ENCODE results near the gene NRAP. TPM values are rescaled to one million over a fixed set of nuclear protein-coding genes. Genes with fewer than 3 reads are reported as not detected.
A peak's percentile ranks its signal among the peaks of the same experiment; 100 is the strongest.

The NRAP gene
- total and polyA plus RNA-seq, 2 experiments from 2014 or later, result not detected

GRCh38 chr10:113552014-113552413 is 111.8 kb downstream of the NRAP start:
- H2AFZ ChIP-seq, result no peak overlapping the region
- no peak overlapping the region for H3K27ac ChIP-seq
- no peak overlapping the region for H3K4me2 ChIP-seq (ENCODE audit: unreplicated experiment)
- H3K9ac ChIP-seq, result no peak overlapping the region
- in situ Hi-C loops (cut with MboI), result no loop called here
- no peaks in the 10 kb centered on the region for H3K9me2 ChIP-seq (ENCODE audit: insufficient read depth)
- no peak overlapping the region for H3K4me3 ChIP-seq
- no peaks in the 10 kb centered on the region for H3K79me2 ChIP-seq (ENCODE audit: insufficient read depth)
- H3K36me3 ChIP-seq (ENCODE audit: low read depth), result no peaks in the 10 kb centered on the region
- H3F3A ChIP-seq (ENCODE audit: insufficient read depth), result no peaks in the 10 kb centered on the region; the same call in 1 of the 2 replicates
- H4K20me1 ChIP-seq (ENCODE audit: insufficient read depth), result no peaks in the 10 kb centered on the region
- TF ChIP-seq EZH2 (IDR thresholded peaks at IDR 0.05; ENCODE audit: insufficient read depth, poor library complexity, severe bottlenecking) (no peak), EZH2phosphoT487 (IDR thresholded peaks at IDR 0.05; ENCODE audit: insufficient read depth, low read depth) (no peak)
- WGBS, 2 experiments (ENCODE audit: low coverage in 1 of 2, low lambda C conversion rate in 2 of 2, missing lambda C conversion rate in 2 of 2), result 82 to 95% methylated on average over 3 of the region's 3 CpGs
- H3K4me1 ChIP-seq (ENCODE audit: insufficient read depth), result no peaks in the 10 kb centered on the region
- DNase-seq, result no peak
- H3K27me3 ChIP-seq (replicated peaks; ENCODE audit: insufficient read depth), result 0 out of 2 replicates have a peak, but pooled peaks cover 8% of the 10 kb centered on the region
- no peaks in the 10 kb centered on the region for H3K9me3 ChIP-seq (ENCODE audit: low read depth)

GRCh38 chr10:113550365-113550764 is 113.5 kb downstream of the NRAP start:
- Histone ChIP-seq H3F3A (ENCODE audit: insufficient read depth) (no peaks in the 10 kb centered on the region; the same call in 1 of the 2 replicates), H3K9me2 (ENCODE audit: insufficient read depth) (no peaks in the 10 kb centered on the region), H3K27me3 (replicated peaks; ENCODE audit: insufficient read depth) (no peaks in the 10 kb centered on the region), H3K4me2 (ENCODE audit: unreplicated experiment) (no peak overlapping the region), H3K9ac (no peak overlapping the region), H2AFZ (peak overlapping the region; percentile 51; the same call in 1 of the 2 replicates), H3K79me2 (ENCODE audit: insufficient read depth) (no peaks in the 10 kb centered on the region), H3K36me3 (ENCODE audit: low read depth) (no peaks in the 10 kb centered on the region), H4K20me1 (ENCODE audit: insufficient read depth) (no peaks in the 10 kb centered on the region), H3K4me3 (no peak overlapping the region), H3K4me1 (ENCODE audit: insufficient read depth) (no peaks in the 10 kb centered on the region), H3K9me3 (ENCODE audit: low read depth) (no peaks in the 10 kb centered on the region), H3K27ac (no peak overlapping the region)
- no peak for DNase-seq
- in situ Hi-C loops (cut with MboI), result no loop called here
- 59 to 70% methylated on average over 6 of the region's 6 CpGs for WGBS, 2 experiments (ENCODE audit: low coverage in 1 of 2, low lambda C conversion rate in 2 of 2, missing lambda C conversion rate in 2 of 2)
- no peak for TF ChIP-seq EZH2 (IDR thresholded peaks at IDR 0.05; ENCODE audit: insufficient read depth, poor library complexity, severe bottlenecking)
- no peak for TF ChIP-seq EZH2phosphoT487 (IDR thresholded peaks at IDR 0.05; ENCODE audit: insufficient read depth, low read depth)

- H3K4me1 ChIP-seq (ENCODE audit: insufficient read depth), result no peaks in the 10 kb centered on the region
- no peaks in the 10 kb centered on the region for H3K27me3 ChIP-seq (replicated peaks; ENCODE audit: insufficient read depth)
- DNase-seq, result no peak
- in situ Hi-C loops (cut with MboI), result no loop called here
- H3K4me2 ChIP-seq (ENCODE audit: unreplicated experiment), result no peak overlapping the region
- 81 to 85% methylated on average over 6 of the region's 6 CpGs for WGBS, 2 experiments (ENCODE audit: low coverage in 1 of 2, low lambda C conversion rate in 2 of 2, missing lambda C conversion rate in 2 of 2)
- no peaks in the 10 kb centered on the region for H4K20me1 ChIP-seq (ENCODE audit: insufficient read depth)
- H3K36me3 ChIP-seq (ENCODE audit: low read depth), result no peaks in the 10 kb centered on the region
- H3K9me2 ChIP-seq (ENCODE audit: insufficient read depth), result no peaks in the 10 kb centered on the region
- H3K4me3 ChIP-seq, result no peak overlapping the region
- no peaks in the 10 kb centered on the region; the same call in 1 of the 2 replicates for H3F3A ChIP-seq (ENCODE audit: insufficient read depth)
- H3K9ac ChIP-seq, result no peak overlapping the region
- TF ChIP-seq EZH2 (IDR thresholded peaks at IDR 0.05; ENCODE audit: insufficient read depth, poor library complexity, severe bottlenecking) (no peak), EZH2phosphoT487 (IDR thresholded peaks at IDR 0.05; ENCODE audit: insufficient read depth, low read depth) (no peak)
- H3K79me2 ChIP-seq (ENCODE audit: insufficient read depth), result no peaks in the 10 kb centered on the region
- H2AFZ ChIP-seq, result peak overlapping the region; percentile 51; the same call in 1 of the 2 replicates
- no peak overlapping the region for H3K27ac ChIP-seq
- no peaks in the 10 kb centered on the region for H3K9me3 ChIP-seq (ENCODE audit: low read depth)
These were observed 114.0 kb downstream of the NRAP start for GRCh38 chr10:113549856-113550255.

- H3K4me1 ChIP-seq (ENCODE audit: insufficient read depth), result no peaks in the 10 kb centered on the region
- no peak overlapping the region for H3K4me2 ChIP-seq (ENCODE audit: unreplicated experiment)
- H3K27ac ChIP-seq, result no peak overlapping the region
- in situ Hi-C loops (cut with MboI), result no loop called here
- TF ChIP-seq EZH2phosphoT487 (IDR thresholded peaks at IDR 0.05; ENCODE audit: insufficient read depth, low read depth) (no peak), EZH2 (IDR thresholded peaks at IDR 0.05; ENCODE audit: insufficient read depth, poor library complexity, severe bottlenecking) (no peak)
- WGBS, 2 experiments (ENCODE audit: low coverage in 1 of 2, low lambda C conversion rate in 2 of 2, missing lambda C conversion rate in 2 of 2), result 78 to 83% methylated on average over 2 of the region's 2 CpGs
- no peaks in the 10 kb centered on the region for H3K9me3 ChIP-seq (ENCODE audit: low read depth)
- no peaks in the 10 kb centered on the region for H3K27me3 ChIP-seq (replicated peaks; ENCODE audit: insufficient read depth)
- no peak for DNase-seq
- no peaks in the 10 kb centered on the region; the same call in 1 of the 2 replicates for H3F3A ChIP-seq (ENCODE audit: insufficient read depth)
- no peaks in the 10 kb centered on the region for H3K9me2 ChIP-seq (ENCODE audit: insufficient read depth)
- H3K36me3 ChIP-seq (ENCODE audit: low read depth), result no peaks in the 10 kb centered on the region
- H4K20me1 ChIP-seq (ENCODE audit: insufficient read depth), result no peaks in the 10 kb centered on the region
- no peaks in the 10 kb centered on the region for H3K79me2 ChIP-seq (ENCODE audit: insufficient read depth)
- no peak overlapping the region for H2AFZ ChIP-seq
- H3K4me3 ChIP-seq, result no peak overlapping the region
- H3K9ac ChIP-seq, result no peak overlapping the region
These were observed 116.4 kb downstream of the NRAP start for GRCh38 chr10:113547426-113547825.

- Histone ChIP-seq H3K27ac (no peak overlapping the region), H3F3A (ENCODE audit: insufficient read depth) (peaks cover 13% of the 10 kb centered on the region), H2AFZ (no peak overlapping the region), H3K79me2 (ENCODE audit: insufficient read depth) (no peaks in the 10 kb centered on the region), H3K9me2 (ENCODE audit: insufficient read depth) (no peaks in the 10 kb centered on the region), H3K9me3 (ENCODE audit: low read depth) (no peaks in the 10 kb centered on the region), H3K9ac (no peak overlapping the region), H4K20me1 (ENCODE audit: insufficient read depth) (no peaks in the 10 kb centered on the region), H3K4me2 (ENCODE audit: unreplicated experiment) (no peak overlapping the region), H3K4me1 (ENCODE audit: insufficient read depth) (peaks cover 18% of the 10 kb centered on the region), H3K27me3 (replicated peaks; ENCODE audit: insufficient read depth) (no peaks in the 10 kb centered on the region), H3K4me3 (no peak overlapping the region), H3K36me3 (ENCODE audit: low read depth) (no peaks in the 10 kb centered on the region)
- no peak for TF ChIP-seq EZH2 (IDR thresholded peaks at IDR 0.05; ENCODE audit: insufficient read depth, poor library complexity, severe bottlenecking)
- no peak for TF ChIP-seq EZH2phosphoT487 (IDR thresholded peaks at IDR 0.05; ENCODE audit: insufficient read depth, low read depth)
- WGBS, 2 experiments (ENCODE audit: low coverage in 1 of 2, low lambda C conversion rate in 2 of 2, missing lambda C conversion rate in 2 of 2), result 100% methylated on average over 1 of the region's 1 CpG
- in situ Hi-C loops (cut with MboI), result no loop called here
- no peak for DNase-seq
These were observed 119.4 kb downstream of the NRAP start for GRCh38 chr10:113544392-113544791.

Data from GM23248 (cell line).